Transverse colon (tissue), 3 donors: Measurements from ENCODE around the gene AMN.

ENCODE experiments used
- CTCF ChIP-seq, 5 experiments: fragments of 200-600 bp in 3 of 5; fragments of 450-650 bp in 2 of 5; sonication (generic) in 3 of 5; IDR thresholded peaks; 1 replicate in 2 of 5; 2 replicates in 3 of 5; pipeline ENCODE4 v1.5.1; 2016 to 2017; ENCODE audit warnings: antibody characterized with exemption in 5 of 5, inconsistent platforms in 3 of 5, mild to moderate bottlenecking in 2 of 5, moderate library complexity in 1 of 5
- POLR2A ChIP-seq: fragments of 450-650 bp; IDR thresholded peaks from one replicate; pipeline ENCODE4 v1.6.1; 2016; ENCODE audit warnings: antibody characterized with exemption, mild to moderate bottlenecking, moderate library complexity

GRCh38 chr14:102977475-102977874, 55.0 kb downstream of the AMN start:
- no peak for TF ChIP-seq CTCF (IDR thresholded peaks at IDR 0.05)
- TF ChIP-seq POLR2A, result no peak
